ENCODE results near the gene WIF1. TPM values are rescaled to one million over a fixed set of nuclear protein-coding genes. Genes with fewer than 3 reads are reported as not detected.

The WIF1 gene
- total RNA-seq, 1 donor from 2014 or later, result 0.19 TPM

DNA sequence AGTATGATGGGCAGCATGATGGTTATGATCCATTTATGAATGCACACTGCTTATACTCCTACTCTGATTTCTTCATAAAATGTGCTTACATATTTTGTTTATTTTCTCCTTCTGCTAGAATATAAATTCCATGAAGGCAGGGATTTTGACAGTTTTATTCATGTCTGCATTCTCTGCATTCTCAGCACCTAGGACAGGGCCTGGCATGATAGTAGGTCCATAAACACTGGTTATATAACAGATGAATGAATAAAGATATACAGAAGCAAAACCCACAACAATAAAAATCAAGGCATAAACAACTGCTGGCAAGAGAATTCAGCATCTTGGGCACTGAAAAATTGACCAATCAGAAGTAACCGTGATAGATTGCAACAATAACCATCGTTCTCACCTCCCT, 115.4 kb downstream of the WIF1 start:
- no peaks in the 10 kb centered on the region for H4K20me1 ChIP-seq (ENCODE audit: low read depth)
- H3K9ac ChIP-seq, result no peak overlapping the region
- no peaks in the 10 kb centered on the region for H3F3A ChIP-seq (ENCODE audit: low read depth)
- no peak overlapping the region for H3K4me3 ChIP-seq
- H3K36me3 ChIP-seq, result no peaks in the 10 kb centered on the region
- TF ChIP-seq EZH2phosphoT487 (IDR thresholded peaks at IDR 0.05) (no peak), EZH2 (IDR thresholded peaks at IDR 0.05) (no peak)
- TF ChIP-seq, protein P1, sequence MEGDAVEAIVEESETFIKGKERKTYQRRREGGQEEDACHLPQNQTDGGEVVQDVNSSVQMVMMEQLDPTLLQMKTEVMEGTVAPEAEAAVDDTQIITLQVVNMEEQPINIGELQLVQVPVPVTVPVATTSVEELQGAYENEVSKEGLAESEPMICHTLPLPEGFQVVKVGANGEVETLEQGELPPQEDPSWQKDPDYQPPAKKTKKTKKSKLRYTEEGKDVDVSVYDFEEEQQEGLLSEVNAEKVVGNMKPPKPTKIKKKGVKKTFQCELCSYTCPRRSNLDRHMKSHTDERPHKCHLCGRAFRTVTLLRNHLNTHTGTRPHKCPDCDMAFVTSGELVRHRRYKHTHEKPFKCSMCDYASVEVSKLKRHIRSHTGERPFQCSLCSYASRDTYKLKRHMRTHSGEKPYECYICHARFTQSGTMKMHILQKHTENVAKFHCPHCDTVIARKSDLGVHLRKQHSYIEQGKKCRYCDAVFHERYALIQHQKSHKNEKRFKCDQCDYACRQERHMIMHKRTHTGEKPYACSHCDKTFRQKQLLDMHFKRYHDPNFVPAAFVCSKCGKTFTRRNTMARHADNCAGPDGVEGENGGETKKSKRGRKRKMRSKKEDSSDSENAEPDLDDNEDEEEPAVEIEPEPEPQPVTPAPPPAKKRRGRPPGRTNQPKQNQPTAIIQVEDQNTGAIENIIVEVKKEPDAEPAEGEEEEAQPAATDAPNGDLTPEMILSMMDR (IDR thresholded peaks at IDR 0.05), result no peak
- H3K79me2 ChIP-seq (ENCODE audit: low read depth), result no peaks in the 10 kb centered on the region
- Mint-ChIP-seq H3K9me3 (peaks cover 2% of the 10 kb centered on the region), H3K4me3 (no peak overlapping the region), H3K27me3 (ENCODE audit: insufficient read depth, low read depth) (peaks cover 3% of the 10 kb centered on the region), H3K27ac (no peak overlapping the region), H3K4me1 (no peaks in the 10 kb centered on the region), H3K36me3 (no peaks in the 10 kb centered on the region)
- no peak overlapping the region for H2AFZ ChIP-seq (replicated peaks)
- DNase-seq (ENCODE audit: low spot score), result no peak
- no peak overlapping the region for H3K4me2 ChIP-seq
- no peaks in the 10 kb centered on the region for H3K27me3 ChIP-seq
- H3K9me3 ChIP-seq (ENCODE audit: low read depth), result no peaks in the 10 kb centered on the region
- no peaks in the 10 kb centered on the region for H3K4me1 ChIP-seq
- H3K27ac ChIP-seq, result no peak overlapping the region

DNA sequence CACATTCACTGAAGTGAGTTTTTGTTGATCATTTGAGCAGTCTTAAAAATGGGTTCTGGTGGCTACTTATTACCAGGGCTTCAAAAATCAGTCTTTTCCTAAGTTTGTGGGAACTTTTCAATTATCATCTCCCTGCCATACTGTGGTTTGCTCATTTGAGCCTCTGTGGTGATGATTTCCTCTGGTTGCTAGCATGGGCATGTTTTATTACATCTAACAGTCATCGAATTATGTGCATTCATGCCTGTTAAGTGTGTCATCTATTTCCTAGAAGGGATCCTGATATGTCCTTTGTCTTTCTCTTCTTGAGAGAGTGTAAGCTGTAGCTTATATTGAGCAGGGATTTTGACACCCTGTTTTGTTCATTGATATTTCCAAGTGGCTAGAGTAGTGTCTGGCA, 116.8 kb downstream of the WIF1 start:
- Mint-ChIP-seq H3K36me3 (no peaks in the 10 kb centered on the region), H3K27ac (no peak overlapping the region), H3K27me3 (ENCODE audit: insufficient read depth, low read depth) (peaks cover 3% of the 10 kb centered on the region), H3K4me3 (no peak overlapping the region), H3K9me3 (peaks cover 2% of the 10 kb centered on the region), H3K4me1 (peaks cover 2% of the 10 kb centered on the region)
- peaks cover 11% of the 10 kb centered on the region for H3K4me1 ChIP-seq
- no peaks in the 10 kb centered on the region for H3K9me3 ChIP-seq (ENCODE audit: low read depth)
- no peak overlapping the region for H3K4me2 ChIP-seq
- H3K27ac ChIP-seq, result no peak overlapping the region
- TF ChIP-seq EZH2phosphoT487 (IDR thresholded peaks at IDR 0.05) (no peak), EZH2 (IDR thresholded peaks at IDR 0.05) (no peak)
- TF ChIP-seq, protein P1 (IDR thresholded peaks at IDR 0.05), result no peak
- no peaks in the 10 kb centered on the region for H3K79me2 ChIP-seq (ENCODE audit: low read depth)
- no peaks in the 10 kb centered on the region for H3K27me3 ChIP-seq
- H3F3A ChIP-seq (ENCODE audit: low read depth), result peaks cover 10% of the 10 kb centered on the region
- no peaks in the 10 kb centered on the region for H3K36me3 ChIP-seq
- H3K4me3 ChIP-seq, result no peak overlapping the region
- no peak overlapping the region for H2AFZ ChIP-seq (replicated peaks)
- no peak for DNase-seq (ENCODE audit: low spot score)
- no peak overlapping the region for H3K9ac ChIP-seq
- H4K20me1 ChIP-seq (ENCODE audit: low read depth), result no peaks in the 10 kb centered on the region

Small RNA genes within 50 kb of the gene (small RNA-seq; reads per million reads assigned to genes)
- not detected for gene RNU6-166P

Other genes starting within 250 kb of the WIF1 start
- 8.9 and 11.5 TPM in 2 replicates for gene LEMD3, start 48.3 kb upstream of the WIF1 start, total RNA-seq (ENCODE audit: low replicate concordance)
- gene MSRB3, start 157.4 kb upstream of the WIF1 start, total RNA-seq (ENCODE audit: low replicate concordance), result 3.7 and 5.4 TPM in 2 replicates